NCI-H510A (cell line): ENCODE data around the gene COX6A2.

Experiments used
- DNase-seq: peaks from one replicate; lab custom pipeline; 2025; lab: John Stamatoyannopoulos, UW

Gene COX6A2

DNA sequence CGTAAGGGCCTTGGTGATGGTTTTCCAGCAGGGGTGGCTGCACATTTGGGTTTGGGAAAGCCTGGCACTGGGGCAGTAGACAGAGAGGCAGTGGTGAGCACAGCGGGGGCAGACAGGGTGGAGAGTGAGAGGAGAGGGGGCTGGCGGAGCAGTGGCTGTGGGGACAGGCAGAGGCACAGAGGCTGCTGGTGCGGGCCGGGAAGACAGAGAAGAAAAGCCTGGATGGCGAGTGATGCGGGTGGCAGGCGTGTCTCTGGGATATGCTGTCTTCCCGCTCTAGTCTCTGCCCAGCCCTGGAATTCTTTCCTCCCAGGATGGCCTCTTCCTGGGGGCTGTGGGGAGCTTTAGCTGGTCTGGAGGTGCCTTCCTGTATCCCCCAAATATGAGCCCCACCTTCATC lies 18.1 kb downstream of the COX6A2 start:
- DNase-seq = no peak

DNA sequence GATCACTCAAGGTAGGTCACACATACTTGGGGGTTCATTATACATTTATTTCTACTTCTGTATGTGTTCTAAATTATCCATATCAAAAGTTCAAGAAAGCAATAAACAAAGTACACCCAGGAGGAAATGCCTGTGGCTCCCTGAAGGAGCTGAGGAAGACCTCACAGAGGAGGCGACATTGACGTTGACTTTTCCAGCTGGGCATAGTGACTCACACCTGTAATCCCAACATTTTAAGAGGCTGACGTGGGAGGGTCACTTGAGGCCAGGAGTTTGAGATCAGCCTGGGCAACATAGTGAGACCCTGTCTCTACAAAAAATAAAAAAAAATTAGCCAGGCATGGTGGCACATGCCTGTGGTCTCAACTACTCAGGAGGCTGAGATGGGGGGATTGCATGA lies 18.7 kb downstream of the COX6A2 start:
- no peak for DNase-seq

DNA sequence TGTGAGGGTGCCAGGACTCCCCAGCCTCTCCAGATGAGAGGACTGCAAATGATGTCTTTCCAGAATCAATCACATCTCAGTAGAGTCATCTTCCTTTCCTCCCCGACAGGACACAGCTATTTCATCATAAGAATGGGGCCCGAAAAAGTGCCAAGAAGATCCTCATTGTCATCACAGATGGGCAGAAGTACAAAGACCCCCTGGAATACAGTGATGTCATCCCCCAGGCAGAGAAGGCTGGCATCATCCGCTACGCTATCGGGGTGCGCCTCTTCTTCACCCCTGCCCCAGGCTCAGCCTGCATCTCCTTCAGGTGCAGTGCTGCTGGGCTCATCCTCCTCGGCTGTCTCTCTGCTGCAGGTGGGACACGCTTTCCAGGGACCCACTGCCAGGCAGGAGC lies 20.8 kb downstream of the COX6A2 start:
- DNase-seq = no peak

DNA sequence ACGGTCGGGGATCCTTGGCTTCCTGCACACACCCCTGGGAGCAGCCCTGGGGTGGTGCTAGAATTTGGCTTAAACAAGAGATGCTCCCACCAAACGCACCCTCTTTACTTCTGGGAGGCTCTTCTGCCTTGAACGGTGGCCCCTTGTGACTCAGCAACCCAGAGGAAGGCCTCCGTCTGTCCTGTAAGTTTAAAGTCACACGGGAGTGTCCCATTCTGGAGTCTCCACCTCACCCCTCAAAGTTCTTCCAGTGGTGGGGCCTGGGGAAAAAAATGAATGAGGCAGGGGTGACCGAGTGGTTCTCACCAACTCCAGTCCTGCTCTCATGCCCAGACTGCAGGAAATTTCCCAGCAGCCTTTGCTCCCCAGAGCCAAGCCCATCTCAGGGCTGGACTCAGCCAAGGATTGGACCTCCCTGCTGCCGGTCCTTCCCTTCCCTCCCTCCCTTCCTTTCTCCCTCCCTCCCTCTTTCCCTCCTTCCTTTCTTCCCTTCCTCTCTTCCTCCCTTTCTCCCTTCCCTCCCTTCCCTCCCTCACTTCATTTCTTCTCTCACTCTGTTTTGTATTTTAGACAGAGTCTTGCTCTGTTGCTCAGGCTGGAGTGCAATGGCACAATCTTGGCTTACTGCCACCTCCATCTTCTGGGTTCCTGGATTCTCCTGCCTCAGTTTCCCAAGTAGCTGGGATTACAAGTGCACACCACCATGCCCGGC lies 23.7 kb downstream of the COX6A2 start:
- DNase-seq = no peak

DNA sequence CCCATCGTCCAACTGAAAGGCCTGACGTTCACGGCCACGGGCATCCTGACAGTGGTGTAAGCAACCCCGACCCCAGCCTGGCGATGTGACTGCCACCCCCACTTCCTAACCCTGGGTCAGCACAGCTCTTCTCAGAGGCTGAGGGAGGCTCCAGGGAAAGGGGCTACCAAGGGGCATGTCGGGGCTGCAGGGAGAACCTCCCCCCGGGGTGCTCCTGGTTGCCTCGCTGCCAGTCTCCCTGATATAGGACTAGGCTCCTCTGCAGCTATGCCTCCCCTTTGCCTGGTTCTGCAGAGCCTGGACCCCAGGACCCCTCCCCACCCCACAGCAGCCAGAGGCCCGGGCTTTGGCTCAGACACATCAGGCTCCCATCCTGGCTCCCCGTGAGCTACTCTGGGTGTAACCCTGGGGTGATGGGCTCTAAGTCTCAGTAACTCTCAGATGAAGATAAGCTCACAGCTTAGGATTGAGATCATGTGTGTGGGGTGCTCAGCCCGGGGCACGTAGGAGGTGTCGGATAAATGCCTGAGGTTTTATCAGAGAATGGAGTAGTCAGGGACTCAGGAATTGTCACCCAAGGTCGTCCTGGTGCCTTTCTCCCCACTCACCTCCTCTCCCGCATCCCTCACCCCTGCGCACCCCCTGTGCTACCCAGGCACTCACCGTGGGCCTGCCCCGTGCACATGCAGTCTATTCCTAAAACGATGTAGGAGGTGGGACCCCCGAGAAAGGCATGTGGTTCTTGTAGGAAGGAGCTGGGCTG lies 24.4 kb downstream of the COX6A2 start:
- DNase-seq = no peak

DNA sequence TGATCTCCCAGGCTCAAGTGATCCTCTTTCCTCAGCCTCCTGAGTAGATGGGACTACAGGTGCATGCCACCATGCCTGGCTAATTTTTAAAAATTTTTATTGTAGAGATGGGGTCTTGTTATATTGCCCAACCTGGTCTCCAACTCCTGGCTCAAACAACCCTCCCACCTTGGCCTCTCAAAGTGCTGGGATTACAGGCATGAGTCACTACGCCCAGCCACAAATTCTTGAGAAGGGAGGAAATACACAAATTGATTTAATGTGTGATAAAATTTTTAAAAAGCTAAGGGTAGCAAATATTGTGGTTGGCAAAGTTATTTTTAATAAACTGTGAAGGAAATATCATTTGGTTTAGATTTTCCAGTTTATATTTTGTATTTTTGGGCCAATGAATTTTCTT lies 25.5 kb downstream of the COX6A2 start:
- DNase-seq = no peak

DNA sequence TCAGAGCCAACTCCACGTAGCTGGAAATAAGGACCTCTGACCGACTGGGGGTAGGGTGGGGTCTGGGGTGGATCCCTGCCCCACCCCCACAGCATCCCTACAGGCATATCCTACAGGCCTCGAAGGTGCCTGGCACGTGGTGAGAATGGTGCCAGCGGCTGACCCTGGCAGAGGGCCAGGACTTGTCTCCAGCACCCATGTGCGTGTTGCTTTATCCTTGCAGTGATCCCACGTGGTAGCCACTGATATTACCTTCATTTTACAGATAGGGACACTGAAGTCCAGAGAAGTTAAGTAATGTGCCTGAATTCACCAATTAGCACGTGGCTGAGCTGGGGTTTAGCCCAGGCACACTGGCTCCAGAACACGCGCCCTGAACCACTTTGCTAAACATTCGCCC lies 26.7 kb downstream of the COX6A2 start:
- no peak for DNase-seq

DNA sequence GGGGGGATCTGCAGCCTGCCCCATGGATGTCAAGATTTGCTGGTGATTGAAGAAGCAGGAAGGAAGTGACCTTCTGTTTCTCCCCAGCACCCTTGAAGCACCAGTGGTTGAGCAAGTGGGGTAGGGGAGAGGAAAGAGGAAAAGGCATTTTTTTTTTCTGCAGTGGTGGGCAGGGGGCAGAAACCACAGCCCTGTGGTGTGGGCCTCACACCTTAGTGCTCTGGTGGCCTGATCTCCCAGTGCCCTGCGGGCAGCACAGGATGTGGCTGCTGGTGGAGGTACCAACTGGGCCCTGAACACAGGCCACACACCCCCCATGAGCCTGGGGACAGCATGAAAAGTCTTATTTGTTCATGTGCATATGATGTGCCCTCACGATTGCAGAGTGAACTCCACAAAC lies 28.0 kb downstream of the COX6A2 start:
- DNase-seq = no peak

DNA sequence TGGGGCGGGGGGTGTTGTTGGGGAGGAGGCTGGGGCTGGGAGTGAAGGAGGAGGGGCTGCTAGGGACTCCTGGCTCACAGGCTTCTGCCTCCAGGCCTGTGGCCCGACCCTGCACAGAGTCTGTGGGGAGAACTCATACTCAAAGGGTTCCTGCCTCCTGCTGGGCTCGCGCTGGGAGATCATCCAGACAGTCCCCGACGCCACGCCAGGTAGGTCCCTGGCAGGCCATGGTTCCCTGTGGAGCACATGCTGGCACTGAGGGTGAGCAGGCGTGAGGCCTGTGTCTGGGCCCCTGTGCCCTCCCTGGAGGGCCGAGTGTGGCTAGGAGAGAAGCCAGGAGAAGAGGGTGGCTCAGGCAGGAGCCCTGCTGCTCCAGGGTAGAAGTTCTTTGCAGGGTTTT lies 30.5 kb downstream of the COX6A2 start:
- no peak for DNase-seq

DNA sequence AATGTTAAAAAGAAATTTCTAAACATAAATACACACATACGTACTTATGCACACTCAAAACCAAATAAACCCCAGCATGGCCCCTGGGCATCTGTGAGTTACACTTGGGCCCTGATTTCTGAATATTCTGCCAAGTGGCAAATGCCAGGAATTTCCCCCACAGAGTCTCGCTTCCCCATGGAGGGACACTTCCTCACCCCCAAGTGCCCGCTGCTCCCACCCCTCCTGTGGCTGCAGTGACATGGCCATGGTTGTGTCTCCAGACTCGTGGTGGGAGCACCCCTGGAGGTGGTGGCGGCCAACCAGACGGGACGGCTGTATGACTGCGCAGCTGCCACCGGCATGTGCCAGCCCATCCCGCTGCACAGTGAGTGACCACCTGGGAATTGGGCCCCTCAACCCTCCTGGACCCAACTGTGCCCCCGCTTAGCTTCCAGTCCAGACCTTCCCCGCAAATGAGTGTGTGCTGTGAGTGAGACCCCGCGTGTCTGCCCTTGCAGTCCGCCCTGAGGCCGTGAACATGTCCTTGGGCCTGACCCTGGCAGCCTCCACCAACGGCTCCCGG lies 31.0 kb downstream of the COX6A2 start:
- DNase-seq = no peak

DNA sequence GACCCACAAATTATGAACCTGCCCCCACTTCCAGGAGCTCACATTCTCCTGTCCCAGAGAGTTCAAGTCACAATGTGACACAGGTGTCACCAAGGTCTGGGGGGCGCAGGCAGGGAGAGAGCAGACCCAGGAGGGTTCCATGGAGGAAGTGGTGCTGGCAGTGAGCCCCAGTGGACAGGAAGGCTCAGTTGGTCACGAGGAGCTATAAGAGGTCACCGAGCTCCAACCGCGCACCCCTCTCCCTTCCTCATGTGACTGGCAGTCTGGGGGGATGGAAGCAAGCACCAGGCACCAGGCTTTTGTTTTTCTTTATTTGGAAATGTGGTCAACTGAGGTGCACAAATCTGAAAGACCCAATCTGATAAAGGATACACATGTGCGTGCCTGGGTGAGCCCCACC lies 32.5 kb downstream of the COX6A2 start:
- no peak for DNase-seq

DNA sequence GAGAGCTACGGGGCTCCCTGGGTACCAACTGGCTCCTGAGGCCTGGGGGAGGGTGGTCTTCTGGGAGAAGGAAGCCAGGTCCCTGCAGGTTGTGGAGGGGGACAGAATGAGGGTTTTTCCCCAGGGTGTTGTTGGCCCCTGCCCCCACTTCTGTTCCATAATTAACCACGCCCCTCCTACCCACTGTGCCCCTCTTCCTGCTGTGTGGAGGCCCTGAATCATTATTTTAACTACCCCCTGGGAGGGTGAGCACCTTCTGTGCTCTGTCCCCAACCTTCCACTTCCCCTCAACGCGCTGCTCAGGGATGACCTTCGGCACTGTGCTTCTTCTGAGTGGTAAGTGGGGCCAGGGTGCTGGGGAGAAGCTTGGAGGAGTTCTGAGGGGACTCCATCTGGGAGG lies 35.1 kb downstream of the COX6A2 start, which contains the start of gene ITGAD:
ITGAD (plus strand) TSS at position 280 of the 400 bp plus-strand sequence; CDS start at position 306, 26 bp downstream.
- no peak for DNase-seq

DNA sequence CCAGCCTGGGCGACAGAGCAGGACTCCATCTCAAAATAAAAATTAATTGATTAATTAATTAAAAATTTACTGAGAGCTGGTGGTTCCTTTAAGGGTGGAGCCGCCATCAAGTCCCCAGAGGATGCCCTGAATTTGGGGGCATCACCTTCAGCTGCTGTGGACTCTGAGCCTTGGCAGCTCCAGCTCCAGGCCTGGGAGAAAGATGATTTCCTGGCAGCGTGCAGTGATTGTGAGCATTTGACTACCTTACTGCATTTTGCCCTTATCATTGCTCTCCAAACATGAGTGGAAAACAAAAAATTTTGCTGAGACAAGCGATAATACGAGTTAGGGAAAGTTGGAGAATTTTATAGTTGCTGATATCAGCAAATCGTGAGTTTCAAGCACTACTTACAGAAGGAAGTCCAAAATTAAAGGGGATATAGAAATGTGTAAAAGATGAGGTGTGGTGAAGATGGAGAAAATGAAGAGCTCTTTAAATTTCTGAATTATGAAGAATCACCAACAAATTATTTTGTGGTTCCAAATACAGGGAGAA lies 37.6 kb downstream of the COX6A2 start:
- DNase-seq = no peak

DNA sequence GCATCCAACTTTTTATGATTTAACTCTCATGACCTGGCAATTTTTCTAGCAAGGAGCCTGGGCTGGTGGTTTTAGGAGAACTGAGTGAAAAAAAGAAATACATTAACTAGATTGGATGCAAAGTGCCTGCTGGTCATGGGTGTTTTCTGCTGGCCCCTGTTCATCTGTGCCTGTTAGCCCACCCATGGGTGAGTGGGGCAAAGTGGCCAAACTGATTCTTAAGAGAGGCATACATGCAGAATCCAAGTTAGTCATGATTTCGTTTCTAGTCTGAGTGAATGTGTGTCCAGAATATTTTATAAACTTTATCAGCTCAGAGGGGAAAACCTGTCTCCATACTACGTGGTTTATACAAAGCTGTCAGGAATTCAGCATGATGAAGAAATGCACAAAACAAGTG lies 39.6 kb downstream of the COX6A2 start:
- DNase-seq = no peak

DNA sequence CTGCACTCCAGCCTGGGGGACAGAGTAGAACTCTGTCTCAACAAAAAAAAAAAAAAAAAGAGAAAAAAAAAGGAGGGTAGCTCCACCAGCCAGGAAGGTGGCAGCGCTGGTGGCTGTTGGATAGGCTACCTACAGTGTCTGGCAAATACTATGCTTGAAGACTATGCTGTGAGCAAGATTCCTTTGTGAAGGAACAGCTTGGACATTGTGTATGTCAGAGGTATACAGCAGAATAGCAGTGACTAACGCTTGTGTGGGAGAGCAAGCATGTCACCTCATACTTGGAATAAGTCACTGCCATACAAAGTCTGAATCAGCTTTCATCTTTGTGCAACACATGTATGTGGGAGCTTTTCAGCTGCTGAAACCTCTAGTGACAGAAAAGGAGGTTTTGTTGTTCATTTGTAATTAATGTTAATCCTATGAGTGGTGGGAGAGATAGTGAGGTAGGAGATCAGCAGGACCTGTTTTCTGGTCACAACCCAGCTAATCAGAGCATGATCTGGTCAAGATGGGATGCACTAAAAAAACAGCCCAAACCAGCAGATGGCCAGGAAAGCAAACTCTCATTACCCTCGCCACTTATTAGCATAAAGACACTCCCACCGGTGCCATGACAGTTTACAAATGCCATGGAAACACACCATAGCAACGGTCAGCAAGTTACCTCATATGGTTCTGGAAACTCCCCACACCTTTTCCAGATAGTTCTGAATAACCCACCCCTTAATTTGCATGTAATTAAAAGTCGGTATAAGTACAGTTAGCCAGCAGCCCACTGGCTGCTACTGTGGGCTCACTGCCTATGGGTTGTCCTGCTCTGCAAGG lies 41.8 kb downstream of the COX6A2 start:
- no peak for DNase-seq

DNA sequence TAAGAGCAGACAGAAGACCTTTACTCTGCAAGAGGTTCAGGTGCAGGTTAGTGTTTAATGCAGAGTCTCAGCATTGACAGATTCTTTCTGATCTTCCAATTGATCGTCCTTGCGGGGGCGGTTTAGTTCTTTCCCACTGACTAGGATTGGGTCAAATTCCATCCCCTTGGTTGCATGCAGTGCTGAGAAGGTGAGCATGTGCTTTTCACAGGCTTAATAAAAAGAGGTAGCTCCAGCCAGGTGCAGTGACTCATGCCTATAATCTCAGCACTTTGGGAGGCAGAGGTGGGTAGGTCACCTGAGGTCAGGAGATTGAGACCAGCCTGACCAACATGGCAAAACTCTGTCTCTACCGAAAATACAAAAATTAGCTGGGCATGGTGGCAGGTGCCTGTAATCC lies 42.5 kb downstream of the COX6A2 start:
- no peak for DNase-seq

DNA sequence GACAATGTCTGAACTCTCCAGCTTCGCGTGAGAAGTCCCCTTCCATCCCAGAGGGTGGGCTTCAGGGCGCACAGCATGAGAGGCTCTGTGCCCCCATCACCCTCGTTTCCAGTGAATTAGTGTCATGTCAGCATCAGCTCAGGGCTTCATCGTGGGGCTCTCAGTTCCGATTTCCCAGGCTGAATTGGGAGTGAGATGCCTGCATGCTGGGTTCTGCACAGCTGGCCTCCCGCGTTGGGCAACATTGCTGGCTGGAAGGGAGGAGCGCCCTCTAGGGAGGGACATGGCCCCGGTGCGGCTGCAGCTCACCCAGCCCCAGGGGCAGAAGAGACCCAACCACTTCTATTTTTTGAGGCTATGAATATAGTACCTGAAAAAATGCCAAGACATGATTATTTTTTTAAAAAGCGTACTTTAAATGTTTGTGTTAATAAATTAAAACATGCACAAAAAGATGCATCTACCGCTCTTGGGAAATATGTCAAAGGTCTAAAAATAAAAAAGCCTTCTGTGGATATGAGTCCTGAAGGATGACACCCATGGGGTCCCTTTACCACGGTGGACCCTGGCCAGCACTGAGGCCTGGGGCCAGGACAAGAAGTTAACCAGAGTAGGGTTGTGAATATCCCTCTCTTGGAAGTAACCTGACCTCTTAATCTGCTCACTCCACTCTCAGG lies 45.5 kb downstream of the COX6A2 start:
- DNase-seq = no peak

DNA sequence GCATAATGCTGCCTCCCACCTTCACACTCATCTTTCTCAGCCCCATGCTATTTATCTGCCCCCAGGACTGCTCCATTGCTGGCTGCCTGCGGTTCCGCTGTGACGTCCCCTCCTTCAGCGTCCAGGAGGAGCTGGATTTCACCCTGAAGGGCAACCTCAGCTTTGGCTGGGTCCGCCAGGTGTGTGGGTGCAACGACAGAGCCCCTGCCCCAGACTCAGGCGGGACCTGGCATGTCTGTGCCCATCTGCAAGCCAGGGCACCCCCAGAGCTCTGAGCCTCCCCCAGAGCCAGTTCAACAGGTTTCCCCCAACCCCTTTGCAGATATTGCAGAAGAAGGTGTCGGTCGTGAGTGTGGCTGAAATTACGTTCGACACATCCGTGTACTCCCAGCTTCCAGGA lies 48.0 kb downstream of the COX6A2 start:
- DNase-seq = no peak
